DOHH2 (cell line): ENCODE measurements around the gene SLC66A2.

Experiments
- H3F3A ChIP-seq: fragments of 200-600 bp; sonication (generic), shearing (Covaris generic); 2 replicates; pipeline ENCODE4 v1.6.0; 2016; ENCODE audit warnings: antibody characterized with exemption, mild to moderate bottlenecking; ENCODE audit not compliant: control insufficient read depth, insufficient read depth
- H3K27ac ChIP-seq: fragments of 200-600 bp; sonication (generic); 2 replicates; pipeline ENCODE4 v1.5.1; 2014; ENCODE audit warnings: low read depth, mild to moderate bottlenecking, low read length, moderate library complexity
- H3K27me3 ChIP-seq: fragments of 200-600 bp; sonication (generic); 2 replicates; pipeline ENCODE4 v1.6.1; 2014; ENCODE audit warnings: mild to moderate bottlenecking, low read length, mixed read lengths; ENCODE audit not compliant: control insufficient read depth
- H3K36me3 ChIP-seq: fragments of 200-600 bp; sonication (generic); 2 replicates; pipeline ENCODE4 v1.6.1; 2014; ENCODE audit warnings: mild to moderate bottlenecking, low read length, moderate library complexity, mixed read lengths; ENCODE audit not compliant: control insufficient read depth
- H3K4me1 ChIP-seq: fragments of 200-600 bp; sonication (generic); 2 replicates; pipeline ENCODE4 v1.6.1; 2014; ENCODE audit warnings: mild to moderate bottlenecking, low read length, mixed read lengths; ENCODE audit not compliant: control insufficient read depth
- H3K4me2 ChIP-seq: fragments of 200-600 bp; sonication (generic); 2 replicates; pipeline ENCODE4 v1.6.0; 2014; ENCODE audit warnings: mild to moderate bottlenecking, low read length, moderate library complexity
- H3K4me3 ChIP-seq: fragments of 200-600 bp; sonication (generic); 2 replicates; pipeline ENCODE4 v1.5.1; 2014; ENCODE audit warnings: mild to moderate bottlenecking, low read length, mixed read lengths
- H3K79me2 ChIP-seq: fragments of 200-600 bp; sonication (generic); 2 replicates; pipeline ENCODE4 v1.6.1; 2014; ENCODE audit warnings: mild to moderate bottlenecking, low read length, mixed read lengths; ENCODE audit not compliant: control insufficient read depth
- H3K9me2 ChIP-seq: fragments of 200-600 bp; sonication (generic); replicated peaks from 2 replicates; pipeline ENCODE4 v1.6.1; 2014; ENCODE audit warnings: mild to moderate bottlenecking, low read length, mixed read lengths; ENCODE audit not compliant: control insufficient read depth
- H3K9me3 ChIP-seq: fragments of 200-600 bp; sonication (generic); 2 replicates; pipeline ENCODE4 v1.6.1; 2014; ENCODE audit warnings: antibody characterized with exemption, low read length, mixed read lengths; ENCODE audit not compliant: control insufficient read depth, insufficient read depth
- H4K20me1 ChIP-seq: fragments of 200-600 bp; sonication (generic); 2 replicates; pipeline ENCODE4 v1.6.0; 2014; ENCODE audit warnings: low read depth, mild to moderate bottlenecking, antibody characterized with exemption, low read length, moderate library complexity; ENCODE audit not compliant: control insufficient read depth, insufficient read depth
- CTCF ChIP-seq: fragments of 200-600 bp; sonication (generic); IDR thresholded peaks from one replicate; pipeline ENCODE4 v1.5.1; 2014; ENCODE audit warnings: antibody characterized with exemption, mild to moderate bottlenecking, low read depth, low read length; ENCODE audit not compliant: poor library complexity, severe bottlenecking
- EZH2phosphoT487 ChIP-seq: fragments of 200-600 bp; sonication (generic); IDR thresholded peaks from 2 replicates; pipeline ENCODE4 v1.6.1; 2017; ENCODE audit warnings: borderline replicate concordance, mild to moderate bottlenecking, antibody characterized with exemption, low read length, moderate library complexity, mixed read lengths

Gene SLC66A2

GRCh38 chr18:79899609-79900445 lies 51.6 kb downstream of the SLC66A2 start:
- H3K4me3 ChIP-seq, result no peak overlapping the region
- H3K9me3 ChIP-seq, result peaks cover 52% of the 10 kb centered on the region
- H3F3A ChIP-seq, result no peaks in the 10 kb centered on the region
- H3K79me2 ChIP-seq, result no peaks in the 10 kb centered on the region
- no peak overlapping the region for H3K27ac ChIP-seq
- H4K20me1 ChIP-seq, result no peaks in the 10 kb centered on the region
- H3K27me3 ChIP-seq, result no peaks in the 10 kb centered on the region
- H3K4me2 ChIP-seq, result no peak overlapping the region
- peaks cover 24% of the 10 kb centered on the region for H3K36me3 ChIP-seq
- TF ChIP-seq CTCF (no peak), EZH2phosphoT487 (no peak)
- no peaks in the 10 kb centered on the region for H3K4me1 ChIP-seq
- no peaks in the 10 kb centered on the region for H3K9me2 ChIP-seq

- Histone ChIP-seq H3F3A (no peaks in the 10 kb centered on the region), H3K9me3 (peaks cover 56% of the 10 kb centered on the region), H3K9me2 (no peaks in the 10 kb centered on the region), H3K79me2 (no peaks in the 10 kb centered on the region), H3K36me3 (peaks cover 24% of the 10 kb centered on the region), H3K27me3 (no peaks in the 10 kb centered on the region), H3K4me3 (no peak overlapping the region), H4K20me1 (no peaks in the 10 kb centered on the region), H3K4me2 (no peak overlapping the region), H3K4me1 (no peaks in the 10 kb centered on the region), H3K27ac (no peak overlapping the region)
- TF ChIP-seq EZH2phosphoT487 (no peak), CTCF (no peak)
These were observed 52.4 kb downstream of the SLC66A2 start for GRCh38 chr18:79898952-79899608.

GRCh38 chr18:79897940-79898625 lies 53.4 kb downstream of the SLC66A2 start:
- Histone ChIP-seq H3K9me2 (no peaks in the 10 kb centered on the region), H3K79me2 (no peaks in the 10 kb centered on the region), H3K4me2 (no peak overlapping the region), H3K36me3 (peaks cover 14% of the 10 kb centered on the region), H3F3A (no peaks in the 10 kb centered on the region), H3K27ac (no peak overlapping the region), H4K20me1 (no peaks in the 10 kb centered on the region), H3K9me3 (peaks cover 62% of the 10 kb centered on the region), H3K27me3 (no peaks in the 10 kb centered on the region), H3K4me3 (no peak overlapping the region), H3K4me1 (no peaks in the 10 kb centered on the region)
- no peak for TF ChIP-seq CTCF
- no peak for TF ChIP-seq EZH2phosphoT487
